Activated CD4-positive, alpha-beta memory T cell treated with anti-CD3 and anti-CD28 coated beads, Interleukin-2, amount 10 ng/mL, durations not matched to agents 7 days and 5 days (primary cell): ENCODE data around the gene DDX43. TPM values are rescaled to one million over a fixed set of nuclear protein-coding genes. Genes with fewer than 3 reads are reported as not detected.

Source experiments
- CTCF ChIA-PET: fragments of 350-600 bp; sonication (Branson Sonifier 250); formaldehyde crosslinking; loops from one replicate; lab custom pipeline; 2021; ENCODE audit warnings: antibody characterized with exemption, inconsistent platforms; lab: Charles Lee
- POLR2A ChIA-PET: fragments of 350-600 bp; sonication (Branson Sonifier 250); formaldehyde crosslinking; loops from one replicate; lab custom pipeline; 2021; ENCODE audit warnings: antibody characterized with exemption; lab: Charles Lee
- DNase-seq: peaks from one replicate; pipeline ENCODE4 v3.0.0-alpha.2; 2020
- H3K27ac Mint-ChIP-seq: one replicate; pipeline ENCODE4 v1.8.0; 2021; ENCODE audit warnings: mild to moderate bottlenecking, mixed read lengths
- H3K27me3 Mint-ChIP-seq: one replicate; pipeline ENCODE4 v1.8.0; 2021; ENCODE audit warnings: mixed read lengths
- H3K36me3 Mint-ChIP-seq: one replicate; pipeline ENCODE4 v1.8.0; 2021; ENCODE audit warnings: low read depth, mixed read lengths
- H3K4me1 Mint-ChIP-seq: one replicate; pipeline ENCODE4 v1.8.0; 2021; ENCODE audit warnings: mixed read lengths
- H3K4me3 Mint-ChIP-seq: one replicate; pipeline ENCODE4 v1.8.0; 2021; ENCODE audit warnings: mild to moderate bottlenecking, mixed read lengths
- H3K9me3 Mint-ChIP-seq: one replicate; pipeline ENCODE4 v1.8.0; 2021; ENCODE audit warnings: mixed read lengths
- total RNA-seq, 2 experiments: library from RNA; stranded (reverse); gene quantifications; one replicate each; pipeline ENCODE4 v1.2.3, GENCODE V29; 2021

DDX43 gene
- total RNA-seq, 2 experiments from 2014 or later = 0.80 to 0.88 TPM

GRCh38 chr6:73393278-73393677, 1.4 kb upstream of the DDX43 start:
- Mint-ChIP-seq H3K36me3 (peaks cover 26% of the 10 kb centered on the region), H3K27ac (no peak overlapping the region), H3K4me3 (no peak overlapping the region), H3K4me1 (peaks cover 35% of the 10 kb centered on the region), H3K9me3 (no peaks in the 10 kb centered on the region), H3K27me3 (no peaks in the 10 kb centered on the region)
- POLR2A ChIA-PET = no interaction called here
- no peak for DNase-seq
- CTCF ChIA-PET = interaction anchor here (0.6 kb wide), 1 partner anchor 63 kb away, joined by 3 read pairs; no protein-coding TSS in a partner anchor

- Mint-ChIP-seq H3K4me3 (no peak overlapping the region), H3K27ac (no peak overlapping the region), H3K4me1 (peaks cover 16% of the 10 kb centered on the region), H3K9me3 (no peaks in the 10 kb centered on the region), H3K27me3 (no peaks in the 10 kb centered on the region), H3K36me3 (peaks cover 26% of the 10 kb centered on the region)
- ChIA-PET CTCF (interaction anchor here (0.7 to 1.2 kb wide), 6 partner anchors 12 to 205 kb away, joined by 3 to 5 read pairs (median 3); partner anchors contain the start of gene MTO1), POLR2A (interaction anchor here (1.3 to 3.1 kb wide), 3 partner anchors 18 to 125 kb away, joined by 3 to 8 read pairs (median 4); partner anchors contain the start of gene EEF1A1)
- no peak for DNase-seq
Measured at GRCh38 chr6:73395875-73396274, 1.2 kb downstream of the DDX43 start.

- POLR2A ChIA-PET = no interaction called here
- Mint-ChIP-seq H3K4me3 (no peak overlapping the region), H3K36me3 (peaks cover 2% of the 10 kb centered on the region), H3K9me3 (no peaks in the 10 kb centered on the region), H3K27ac (no peak overlapping the region), H3K4me1 (no peaks in the 10 kb centered on the region), H3K27me3 (no peaks in the 10 kb centered on the region)
- DNase-seq = no peak
- CTCF ChIA-PET = no interaction called here
Measured at GRCh38 chr6:73400656-73401055, 6.0 kb downstream of the DDX43 start.

GRCh38 chr6:73409395-73409794, 14.8 kb downstream of the DDX43 start:
- POLR2A ChIA-PET = no interaction called here
- CTCF ChIA-PET = interaction anchor here (0.9 kb wide), 1 partner anchor 52 kb away, joined by 3 read pairs; the partner anchor contains the start of gene MTO1
- Mint-ChIP-seq H3K27ac (no peak overlapping the region), H3K36me3 (peaks cover 18% of the 10 kb centered on the region), H3K4me3 (no peak overlapping the region), H3K9me3 (no peaks in the 10 kb centered on the region), H3K4me1 (no peaks in the 10 kb centered on the region), H3K27me3 (no peaks in the 10 kb centered on the region)
- no peak for DNase-seq

GRCh38 chr6:73413102-73413501, 18.5 kb downstream of the DDX43 start:
- Mint-ChIP-seq H3K9me3 (no peaks in the 10 kb centered on the region), H3K4me3 (no peak overlapping the region), H3K4me1 (peaks cover 3% of the 10 kb centered on the region), H3K36me3 (peaks cover 47% of the 10 kb centered on the region), H3K27ac (no peak overlapping the region), H3K27me3 (no peaks in the 10 kb centered on the region)
- ChIA-PET CTCF (no interaction called here), POLR2A (no interaction called here)
- no peak for DNase-seq

- Mint-ChIP-seq H3K9me3 (no peaks in the 10 kb centered on the region), H3K27ac (peak overlapping the region; percentile 61), H3K4me1 (peaks cover 32% of the 10 kb centered on the region), H3K4me3 (no peak overlapping the region), H3K27me3 (no peaks in the 10 kb centered on the region), H3K36me3 (peaks cover 70% of the 10 kb centered on the region)
- ChIA-PET CTCF (interaction anchor here (0.7 kb wide), 1 partner anchor 30 kb away, joined by 3 read pairs; no protein-coding TSS in a partner anchor), POLR2A (interaction anchor here (0.8 to 1.6 kb wide), 2 partner anchors 34 to 43 kb away, joined by 3 to 4 read pairs; partner anchors contain the start of genes CGAS and MTO1)
- no peak for DNase-seq
Measured at GRCh38 chr6:73418081-73418741, 23.6 kb downstream of the DDX43 start.

GRCh38 chr6:73421534-73421933, 26.9 kb downstream of the DDX43 start:
- no peak for DNase-seq
- ChIA-PET CTCF (interaction anchor here (1.1 to 1.5 kb wide), 3 partner anchors 30 to 112 kb away, joined by 3 to 4 read pairs (median 4); no protein-coding TSS in a partner anchor), POLR2A (interaction anchor here (0.9 to 2.9 kb wide), 7 partner anchors 22 to 100 kb away, joined by 3 to 25 read pairs (median 3); partner anchors contain the start of genes CGAS and MTO1)
- Mint-ChIP-seq H3K27me3 (no peaks in the 10 kb centered on the region), H3K9me3 (no peaks in the 10 kb centered on the region), H3K27ac (peak overlapping the region; percentile 98), H3K4me3 (no peak overlapping the region), H3K4me1 (peaks cover 44% of the 10 kb centered on the region), H3K36me3 (peaks cover 60% of the 10 kb centered on the region)

GRCh38 chr6:73435236-73435635, 40.6 kb downstream of the DDX43 start:
- DNase-seq = no peak
- H3K4me1 Mint-ChIP-seq = peaks cover 40% of the 10 kb centered on the region
- peaks cover 69% of the 10 kb centered on the region for H3K36me3 Mint-ChIP-seq
- CTCF ChIA-PET = no interaction called here
- POLR2A ChIA-PET = interaction anchor here (1.5 to 2.0 kb wide), 3 partner anchors 10 to 26 kb away, joined by 4 to 5 read pairs (median 4); partner anchors contain the start of genes CGAS and MTO1
- H3K4me3 Mint-ChIP-seq = no peak overlapping the region
- no peaks in the 10 kb centered on the region for H3K9me3 Mint-ChIP-seq
- no peaks in the 10 kb centered on the region for H3K27me3 Mint-ChIP-seq
- no peak overlapping the region for H3K27ac Mint-ChIP-seq

GRCh38 chr6:73443555-73443954, 48.9 kb downstream of the DDX43 start:
- H3K36me3 Mint-ChIP-seq = peaks cover 74% of the 10 kb centered on the region
- POLR2A ChIA-PET = interaction anchor here (0.6 to 1.5 kb wide), 6 partner anchors 9 to 32 kb away, joined by 3 to 5 read pairs (median 3); partner anchors contain the start of gene CGAS
- peaks cover 65% of the 10 kb centered on the region for H3K4me1 Mint-ChIP-seq
- H3K9me3 Mint-ChIP-seq = no peaks in the 10 kb centered on the region
- no peak overlapping the region for H3K27ac Mint-ChIP-seq
- no peak overlapping the region for H3K4me3 Mint-ChIP-seq
- CTCF ChIA-PET = interaction anchor here (1.1 kb wide), 1 partner anchor 18 kb away, joined by 3 read pairs; the partner anchor contains the start of gene MTO1
- no peaks in the 10 kb centered on the region for H3K27me3 Mint-ChIP-seq
- no peak for DNase-seq

- Mint-ChIP-seq H3K4me3 (peak overlapping the region; percentile 95), H3K27me3 (no peaks in the 10 kb centered on the region), H3K27ac (peak overlapping the region; percentile 86), H3K4me1 (peaks cover 50% of the 10 kb centered on the region), H3K36me3 (peaks cover 35% of the 10 kb centered on the region), H3K9me3 (no peaks in the 10 kb centered on the region)
- CTCF ChIA-PET = interaction anchor here (0.9 to 3.5 kb wide), 9 partner anchors 10 to 202 kb away, joined by 3 to 58 read pairs (median 5); partner anchors contain the start of gene MTO1
- DNase-seq = peak; percentile 57
- POLR2A ChIA-PET = interaction anchor here (0.5 to 5.5 kb wide), 24 partner anchors 8 to 203 kb away, joined by 3 to 265 read pairs (median 4); partner anchors contain the start of genes EEF1A1, MTO1 and SLC17A5
Measured at GRCh38 chr6:73451223-73452106, 56.8 kb downstream of the DDX43 start.

GRCh38 chr6:73452107-73452461, 57.5 kb downstream of the DDX43 start, which contains the start of gene CGAS:
TSS of gene CGAS (minus strand) at chr6:73452297. CDS start at chr6:73452181, 116 bp downstream.
- POLR2A ChIA-PET = interaction anchor here (0.9 to 5.5 kb wide), 23 partner anchors 8 to 202 kb away, joined by 3 to 265 read pairs (median 4); partner anchors contain the start of genes EEF1A1, MTO1 and SLC17A5
- CTCF ChIA-PET = interaction anchor here (0.9 to 3.5 kb wide), 3 partner anchors 10 to 201 kb away, joined by 3 to 58 read pairs (median 5); partner anchors contain the start of gene MTO1

More at GRCh38 chr6:73452107-73452461, 57.5 kb downstream of the DDX43 start, which contains the start of gene CGAS:
- H3K4me3 Mint-ChIP-seq = peak within 1 kb of the TSS; percentile 95
- peak within 1 kb of the TSS; percentile 86 for H3K27ac Mint-ChIP-seq
- no peaks in the 10 kb centered on the region for H3K9me3 Mint-ChIP-seq
- H3K36me3 Mint-ChIP-seq = peaks cover 35% of the 10 kb centered on the region
- DNase-seq = peak; percentile 85
- H3K27me3 Mint-ChIP-seq = no peaks in the 10 kb centered on the region
- peaks cover 52% of the 10 kb centered on the region for H3K4me1 Mint-ChIP-seq
